Esophagus squamous epithelium (tissue), 5 donors: Measurements from ENCODE around the gene CTF1. TPM values are rescaled to one million over a fixed set of nuclear protein-coding genes. Genes with fewer than 3 reads are reported as not detected.

Source experiments
- DNase-seq: peaks from one replicate; lab custom pipeline; 2025; lab: John Stamatoyannopoulos, UW
- H3K27ac ChIP-seq, 4 donors: fragments of 200-600 bp; sonication (generic); one replicate each; pipeline ENCODE4 v1.5.1; 2016 to 2019; ENCODE audit warnings: mild to moderate bottlenecking in 1 of 4
- H3K27me3 ChIP-seq, 4 donors: fragments of 200-600 bp; sonication (generic); 1 replicate in 3 of 4; 2 replicates in 1 of 4; pipeline versions ENCODE4 v1.5.1 to v1.6.0; 2017 to 2021; ENCODE audit warnings: antibody characterized with exemption in 1 of 4
- H3K36me3 ChIP-seq, 3 donors: fragments of 200-600 bp; sonication (generic); one replicate each; pipeline ENCODE4 v1.5.1; 2016 to 2019
- H3K4me1 ChIP-seq, 3 donors: fragments of 200-600 bp; sonication (generic); one replicate each; pipeline ENCODE4 v1.5.1; 2017 to 2019
- H3K4me3 ChIP-seq, 4 donors: fragments of 200-600 bp; sonication (generic); 1 replicate in 3 of 4; 2 replicates in 1 of 4; pipeline ENCODE4 v1.5.1; 2016 to 2019; ENCODE audit warnings: mild to moderate bottlenecking in 2 of 4, moderate library complexity in 1 of 4
- H3K9me3 ChIP-seq, 3 donors: fragments of 200-600 bp; sonication (generic); one replicate each; pipeline ENCODE4 v1.5.1; 2016 to 2019
- POLR2A ChIP-seq, 4 donors: fragments of 450-650 bp; IDR thresholded peaks; one replicate each; pipeline ENCODE4 v1.6.1; 2017; ENCODE audit warnings: antibody characterized with exemption in 4 of 4, mild to moderate bottlenecking in 4 of 4, moderate library complexity in 3 of 4
- WGBS, 2 donors: methylation state at CpG; one replicate each; pipeline ENCODE4 v1.1.5; 2018; 5-methylcytosine and 5-hydroxymethylcytosine counted together
- intact Hi-C: fragments of 100-400 bp; cut with DNase I; formaldehyde crosslinking; loops from one replicate; pipeline ENCODE4 v1.15.0; 2022
- total RNA-seq, 4 donors: library from RNA; depleted of rRNA; stranded (reverse); fragments of >200 nt; gene quantifications; one replicate each; pipeline ENCODE4 v1.1.0, GENCODE V29; 2016
- TF ChIP-seq, protein P1 (sequence below), 6 experiments: fragments of 450-650 bp in 4 of 6; fragments of 200-600 bp in 2 of 6; sonication (generic) in 2 of 6; IDR thresholded peaks; one replicate each; pipeline ENCODE4 v1.5.1; 2016 to 2019; ENCODE audit warnings: antibody characterized with exemption in 6 of 6, mild to moderate bottlenecking in 4 of 6, moderate library complexity in 4 of 6
- donor health status: DM: yes; HTN: yes; CAD: no.

Gene CTF1
- total RNA-seq, 4 donors from 2014 or later: 0.53 to 3.6 (median 1.8) TPM

DNA sequence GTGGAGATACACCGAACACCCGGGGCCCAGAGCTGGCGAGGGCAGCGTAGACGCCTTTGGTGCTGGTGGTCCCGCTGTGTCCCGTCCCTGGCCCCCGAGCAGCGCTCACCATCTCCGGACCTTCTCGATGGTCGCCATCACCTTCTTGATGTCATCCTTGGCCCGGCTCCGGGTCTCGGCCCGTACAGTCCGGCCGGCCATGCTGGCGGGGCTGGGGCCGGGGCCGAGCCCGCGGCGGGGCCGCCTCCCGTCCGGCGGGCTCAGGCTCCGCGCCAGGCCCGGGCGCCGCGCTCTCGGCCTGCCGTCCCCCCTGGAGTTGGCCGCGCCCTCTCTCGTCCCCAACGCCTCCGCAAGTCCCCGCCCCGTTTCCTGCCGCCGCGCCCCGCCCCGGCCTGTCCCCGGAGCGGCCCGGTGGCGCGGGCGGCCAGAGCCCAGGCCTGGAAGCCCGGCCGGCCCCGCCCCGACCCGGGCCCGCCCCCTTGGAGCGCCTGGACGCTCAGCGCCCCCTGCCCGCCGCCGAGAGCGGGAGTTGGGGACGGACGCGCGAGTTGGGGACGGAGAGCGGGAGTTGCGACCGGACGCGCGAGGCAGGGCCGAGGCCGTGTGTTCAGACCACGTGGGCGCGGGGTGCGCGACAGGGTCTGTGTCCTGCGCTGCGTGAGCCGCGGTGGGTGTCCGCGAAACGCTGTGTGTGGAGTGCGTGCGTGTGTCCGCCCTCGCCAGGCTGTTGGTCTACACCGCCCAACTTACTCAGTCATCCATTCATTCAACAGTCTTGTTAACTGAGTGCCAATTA lies 2.5 kb upstream of the CTF1 start, which contains the start of gene BCL7C:
TSS of gene BCL7C (minus strand) at position 334 of the 796 bp plus-strand sequence. CDS start at position 201, 133 bp downstream.
- WGBS, 2 donors: 1% methylated on average over 24 to 34 of the region's 97 CpGs
- peak in 2 of 4 donors; percentile 52 to 71 for TF ChIP-seq POLR2A (IDR thresholded peaks at IDR 0.05)
- TF ChIP-seq, protein P1, sequence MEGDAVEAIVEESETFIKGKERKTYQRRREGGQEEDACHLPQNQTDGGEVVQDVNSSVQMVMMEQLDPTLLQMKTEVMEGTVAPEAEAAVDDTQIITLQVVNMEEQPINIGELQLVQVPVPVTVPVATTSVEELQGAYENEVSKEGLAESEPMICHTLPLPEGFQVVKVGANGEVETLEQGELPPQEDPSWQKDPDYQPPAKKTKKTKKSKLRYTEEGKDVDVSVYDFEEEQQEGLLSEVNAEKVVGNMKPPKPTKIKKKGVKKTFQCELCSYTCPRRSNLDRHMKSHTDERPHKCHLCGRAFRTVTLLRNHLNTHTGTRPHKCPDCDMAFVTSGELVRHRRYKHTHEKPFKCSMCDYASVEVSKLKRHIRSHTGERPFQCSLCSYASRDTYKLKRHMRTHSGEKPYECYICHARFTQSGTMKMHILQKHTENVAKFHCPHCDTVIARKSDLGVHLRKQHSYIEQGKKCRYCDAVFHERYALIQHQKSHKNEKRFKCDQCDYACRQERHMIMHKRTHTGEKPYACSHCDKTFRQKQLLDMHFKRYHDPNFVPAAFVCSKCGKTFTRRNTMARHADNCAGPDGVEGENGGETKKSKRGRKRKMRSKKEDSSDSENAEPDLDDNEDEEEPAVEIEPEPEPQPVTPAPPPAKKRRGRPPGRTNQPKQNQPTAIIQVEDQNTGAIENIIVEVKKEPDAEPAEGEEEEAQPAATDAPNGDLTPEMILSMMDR (IDR thresholded peaks at IDR 0.05): peak in 5 of 6 experiments; percentile 12 to 49 (median 40)
- H3K36me3 ChIP-seq: peaks cover 0 to 36% (median 5%) of the 10 kb centered on the region in 3 donors
- intact Hi-C loops: no loop called here
- peak within 1 kb of the TSS; percentile 59 to 94 (median 78) for H3K4me3 ChIP-seq
- H3K27me3 ChIP-seq: no peaks in the 10 kb centered on the region
- H3K4me1 ChIP-seq: peaks cover 35 to 56% (median 42%) of the 10 kb centered on the region in 3 donors
- H3K27ac ChIP-seq: peak within 1 kb of the TSS; percentile 97 to 100 (median 98)
- DNase-seq: peak; percentile 47
- H3K9me3 ChIP-seq: no peaks in the 10 kb centered on the region

DNA sequence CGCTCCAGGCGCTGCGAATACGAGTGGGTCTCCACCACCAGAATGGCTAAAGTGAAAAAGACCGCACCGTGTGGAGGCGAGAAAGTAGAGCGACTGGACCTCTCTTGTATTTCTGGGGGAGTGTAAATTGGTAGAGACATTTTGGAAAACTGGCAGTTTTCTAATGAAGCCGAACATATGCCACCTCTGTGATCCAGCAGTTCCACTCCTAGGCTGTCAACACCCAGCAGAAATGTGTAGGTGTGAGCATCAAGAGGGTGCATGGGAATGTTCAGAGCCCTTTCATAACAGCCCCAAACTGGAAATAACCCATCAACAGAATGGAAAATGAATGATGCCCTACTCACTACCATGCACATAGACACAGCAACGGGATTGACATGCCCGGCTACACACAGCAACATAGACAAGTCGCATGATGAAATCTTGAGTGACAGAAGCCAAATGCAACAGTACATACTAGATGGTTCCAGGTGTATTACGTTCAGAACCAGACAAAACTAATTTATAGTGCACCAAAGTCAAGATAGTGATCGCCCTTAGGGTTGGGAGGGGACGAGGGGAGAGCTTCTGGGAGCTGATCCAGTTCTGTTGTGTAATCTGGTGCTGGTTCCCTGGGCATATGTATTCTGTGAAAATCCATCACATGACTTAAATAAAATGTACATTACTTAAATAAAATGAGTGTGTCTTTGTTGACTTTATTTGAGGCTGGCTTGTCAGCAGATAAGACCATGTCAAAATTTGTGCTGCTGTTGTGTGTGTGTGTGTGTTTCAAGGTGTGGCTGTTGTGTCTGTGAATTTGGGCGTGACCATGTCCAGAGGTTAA lies 1.7 kb upstream of the CTF1 start:
- intact Hi-C loops: no loop called here
- TF ChIP-seq, protein P1 (IDR thresholded peaks at IDR 0.05): no peak
- no peak for TF ChIP-seq POLR2A (IDR thresholded peaks at IDR 0.05)
- Histone ChIP-seq H3K4me1 (peaks cover 35 to 56% (median 42%) of the 10 kb centered on the region in 3 donors), H3K4me3 (peak overlapping the region; percentile 59 to 94 (median 78)), H3K27me3 (no peaks in the 10 kb centered on the region), H3K36me3 (peaks cover 0 to 28% (median 3%) of the 10 kb centered on the region in 3 donors), H3K9me3 (no peaks in the 10 kb centered on the region), H3K27ac (peak overlapping the region; percentile 97 to 100 (median 98))
- WGBS, 2 donors: 16 to 28% methylated on average over 9 to 16 of the region's 16 CpGs
- DNase-seq: no peak

DNA sequence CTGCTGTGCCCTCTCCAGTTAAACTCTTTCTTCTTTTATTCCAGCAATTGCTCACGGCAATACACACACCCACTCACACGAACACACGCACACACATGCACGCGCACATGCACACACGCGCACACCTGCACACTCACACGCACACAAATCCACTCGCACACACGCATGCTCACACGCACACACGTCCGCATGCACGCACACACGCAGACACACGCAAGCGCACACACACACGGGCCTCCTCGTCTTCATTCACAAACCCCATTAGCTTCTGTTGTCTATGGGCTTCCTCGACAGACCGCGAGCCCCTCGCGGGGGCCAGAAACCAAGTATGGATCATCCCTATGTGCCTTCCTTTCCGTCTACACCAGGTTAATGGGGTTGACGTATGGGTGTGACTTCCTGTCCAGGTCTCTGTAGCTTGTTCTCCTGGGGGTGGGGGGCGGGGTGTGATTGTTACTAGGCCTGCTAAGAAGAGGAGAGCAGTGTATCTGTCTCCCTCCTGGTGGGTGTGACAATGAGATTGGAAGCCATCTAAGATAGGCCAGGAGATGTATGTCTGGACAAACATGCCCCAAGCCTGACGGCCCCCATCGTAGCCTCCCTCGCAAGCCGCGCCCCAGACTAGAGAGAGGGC lies 670 bp upstream of the CTF1 start:
- Histone ChIP-seq H3K4me3 (peak overlapping the region; percentile 37 to 77 (median 58)), H3K4me1 (peaks cover 35 to 57% (median 42%) of the 10 kb centered on the region in 3 donors), H3K27ac (peak overlapping the region; percentile 97 to 100 (median 98)), H3K36me3 (peaks cover 0 to 18% (median 3%) of the 10 kb centered on the region in 3 donors), H3K27me3 (no peaks in the 10 kb centered on the region), H3K9me3 (no peaks in the 10 kb centered on the region)
- WGBS, 2 donors: 42 to 50% methylated on average over 29 to 30 of the region's 32 CpGs
- DNase-seq: no peak
- TF ChIP-seq, protein P1 (IDR thresholded peaks at IDR 0.05): no peak
- TF ChIP-seq POLR2A (IDR thresholded peaks at IDR 0.05): no peak
- intact Hi-C loops: no loop called here

DNA sequence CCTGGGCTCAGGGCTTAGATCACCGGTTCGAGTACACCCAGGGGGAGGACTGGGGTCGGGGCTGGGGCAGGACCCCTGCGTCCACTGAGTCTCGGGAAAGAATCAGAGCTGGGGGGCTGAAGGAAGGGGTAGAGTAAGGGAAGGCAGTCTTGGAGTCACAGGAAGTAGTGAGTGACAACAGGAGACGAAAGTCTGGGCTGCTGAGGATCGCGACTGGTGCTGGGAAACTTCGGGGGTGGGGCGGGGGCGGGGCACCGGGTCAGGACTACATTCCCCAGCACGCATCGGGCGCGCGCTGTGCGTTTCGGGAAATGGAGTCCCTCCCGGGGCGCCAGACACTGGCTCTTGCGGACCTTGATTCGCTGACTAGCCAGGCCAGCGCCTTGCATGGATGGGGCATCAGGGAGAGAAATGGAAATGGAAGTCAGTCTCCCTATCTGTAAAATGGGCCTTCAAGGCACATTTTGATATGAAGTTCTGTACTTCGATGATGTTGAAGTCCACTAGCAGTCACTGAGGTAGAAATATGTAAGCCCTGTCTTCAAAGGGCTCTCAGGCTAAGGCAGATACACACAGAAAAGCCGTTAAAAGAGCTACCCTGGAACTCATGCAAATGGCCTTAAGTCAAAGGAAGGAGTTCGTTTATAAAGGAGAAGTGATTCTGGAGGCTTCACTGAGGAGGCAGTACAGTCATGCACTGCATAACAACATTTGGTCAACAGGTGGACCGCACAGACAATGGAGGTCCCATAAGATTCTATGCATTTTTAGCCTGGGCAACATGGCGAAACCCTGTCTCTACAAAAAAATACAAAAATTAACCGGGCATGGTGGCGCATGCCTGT lies 697 bp downstream of the CTF1 start:
- peaks cover 45 to 65% (median 49%) of the 10 kb centered on the region in 3 donors for H3K4me1 ChIP-seq
- no peaks in the 10 kb centered on the region for H3K9me3 ChIP-seq
- H3K27me3 ChIP-seq: no peaks in the 10 kb centered on the region
- intact Hi-C loops: no loop called here
- H3K36me3 ChIP-seq: peaks cover 0 to 5% (median 0%) of the 10 kb centered on the region in 3 donors
- peak overlapping the region; percentile 37 to 77 (median 58) for H3K4me3 ChIP-seq
- TF ChIP-seq POLR2A (IDR thresholded peaks at IDR 0.05): peak in 3 of 4 donors; percentile 3 to 36 (median 18)
- TF ChIP-seq, protein P1 (IDR thresholded peaks at IDR 0.05): no peak
- peak overlapping the region; percentile 97 to 100 (median 98) for H3K27ac ChIP-seq
- peak; percentile 42 for DNase-seq
- WGBS, 2 donors: 15 to 17% methylated on average over 23 to 31 of the region's 31 CpGs
